Breast epithelium (tissue), 3 donors: ENCODE results near the gene IGF2BP1.

ENCODE experiments used
- POLR2AphosphoS5 ChIP-seq, 3 donors: sonication (generic); formaldehyde crosslinking; IDR thresholded peaks; one replicate each; pipeline ENCODE4 v1.6.1; 2017; ENCODE audit warnings: antibody characterized with exemption in 3 of 3
- TF ChIP-seq, protein P1 (sequence below), 3 donors: fragments of 450-650 bp; IDR thresholded peaks; one replicate each; pipeline ENCODE4 v1.5.1; 2016 to 2017; ENCODE audit warnings: antibody characterized with exemption in 3 of 3, mild to moderate bottlenecking in 3 of 3, moderate library complexity in 3 of 3

DNA sequence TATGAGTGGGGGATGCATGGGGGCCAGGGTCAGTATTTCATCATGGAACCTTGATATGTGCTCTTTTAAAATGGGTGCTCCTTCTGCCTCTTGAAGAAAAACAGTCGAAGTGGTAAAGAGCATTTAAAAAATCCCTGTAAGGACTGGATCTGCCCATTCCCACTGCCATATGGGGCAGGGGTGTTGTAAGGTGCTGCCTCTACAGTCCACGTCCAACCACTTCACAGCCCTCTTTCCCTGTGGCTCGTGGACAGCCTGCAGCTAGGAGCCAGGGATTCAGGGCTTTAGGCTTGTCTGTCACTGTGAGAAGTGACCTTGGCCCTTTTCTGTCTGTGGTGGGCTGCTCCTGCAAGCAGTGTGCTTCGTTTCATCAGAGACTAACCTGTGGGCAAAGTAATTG, 44.3 kb downstream of the IGF2BP1 start:
- TF ChIP-seq, protein P1, sequence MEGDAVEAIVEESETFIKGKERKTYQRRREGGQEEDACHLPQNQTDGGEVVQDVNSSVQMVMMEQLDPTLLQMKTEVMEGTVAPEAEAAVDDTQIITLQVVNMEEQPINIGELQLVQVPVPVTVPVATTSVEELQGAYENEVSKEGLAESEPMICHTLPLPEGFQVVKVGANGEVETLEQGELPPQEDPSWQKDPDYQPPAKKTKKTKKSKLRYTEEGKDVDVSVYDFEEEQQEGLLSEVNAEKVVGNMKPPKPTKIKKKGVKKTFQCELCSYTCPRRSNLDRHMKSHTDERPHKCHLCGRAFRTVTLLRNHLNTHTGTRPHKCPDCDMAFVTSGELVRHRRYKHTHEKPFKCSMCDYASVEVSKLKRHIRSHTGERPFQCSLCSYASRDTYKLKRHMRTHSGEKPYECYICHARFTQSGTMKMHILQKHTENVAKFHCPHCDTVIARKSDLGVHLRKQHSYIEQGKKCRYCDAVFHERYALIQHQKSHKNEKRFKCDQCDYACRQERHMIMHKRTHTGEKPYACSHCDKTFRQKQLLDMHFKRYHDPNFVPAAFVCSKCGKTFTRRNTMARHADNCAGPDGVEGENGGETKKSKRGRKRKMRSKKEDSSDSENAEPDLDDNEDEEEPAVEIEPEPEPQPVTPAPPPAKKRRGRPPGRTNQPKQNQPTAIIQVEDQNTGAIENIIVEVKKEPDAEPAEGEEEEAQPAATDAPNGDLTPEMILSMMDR (IDR thresholded peaks at IDR 0.05): no peak
- no peak for TF ChIP-seq POLR2AphosphoS5 (IDR thresholded peaks at IDR 0.05)
